Trophoblast cell (in vitro differentiated cells and primary cell): ENCODE measurements around the gene SLC7A5.

Source experiments
- DNase-seq, 2 donors: peaks; one replicate each; pipeline ENCODE4 v3.0.0-alpha.2; 2016
- H2AFZ ChIP-seq: 2 replicates; pipeline ENCODE4 v1.6.1; 2013; ENCODE audit warnings: low read length, moderate library complexity, mild to moderate bottlenecking; ENCODE audit not compliant: insufficient read depth, poor library complexity
- H2AK5ac ChIP-seq: 2 replicates; pipeline ENCODE4 v1.6.1; 2013; ENCODE audit warnings: mild to moderate bottlenecking, low read length
- H2BK120ac ChIP-seq: 2 replicates; pipeline ENCODE4 v1.6.1; 2013; ENCODE audit warnings: low read length, mild to moderate bottlenecking, moderate library complexity; ENCODE audit not compliant: insufficient read depth, poor library complexity
- H2BK12ac ChIP-seq: 2 replicates; pipeline ENCODE4 v1.6.1; 2013; ENCODE audit warnings: mild to moderate bottlenecking, low read length, moderate library complexity
- H2BK5ac ChIP-seq: 2 replicates; pipeline ENCODE4 v1.6.1; 2013; ENCODE audit warnings: low read length, low read depth, moderate library complexity, mild to moderate bottlenecking; ENCODE audit not compliant: poor library complexity
- H3K14ac ChIP-seq: 2 replicates; pipeline ENCODE4 v1.6.1; 2013; ENCODE audit warnings: mild to moderate bottlenecking, low read length
- H3K18ac ChIP-seq: 2 replicates; pipeline ENCODE4 v1.6.1; 2013; ENCODE audit warnings: mild to moderate bottlenecking, low read length
- H3K23ac ChIP-seq: 2 replicates; pipeline ENCODE4 v1.6.1; 2013; ENCODE audit warnings: low read length
- H3K27ac ChIP-seq: 2 replicates; pipeline ENCODE4 v1.5.1; 2013; ENCODE audit warnings: low read depth, mild to moderate bottlenecking, inconsistent platforms, low read length, moderate library complexity
- H3K27me3 ChIP-seq: 2 replicates; pipeline ENCODE4 v1.6.1; 2013; ENCODE audit warnings: inconsistent platforms, mild to moderate bottlenecking, low read length, moderate library complexity; ENCODE audit not compliant: insufficient read depth
- H3K36me3 ChIP-seq, 2 experiments: 1 replicate in 1 of 2; 2 replicates in 1 of 2; pipeline ENCODE4 v1.6.1; 2013; ENCODE audit warnings: low read length in 2 of 2, mild to moderate bottlenecking in 2 of 2, moderate library complexity in 1 of 2; ENCODE audit not compliant: insufficient read depth in 2 of 2, control insufficient read depth in 1 of 2
- H3K4ac ChIP-seq: 2 replicates; pipeline ENCODE4 v1.6.1; 2013; ENCODE audit warnings: low read depth, mild to moderate bottlenecking, low read length, moderate library complexity
- H3K4me1 ChIP-seq, 2 experiments: 1 replicate in 1 of 2; 2 replicates in 1 of 2; pipeline ENCODE4 v1.6.1; 2013; ENCODE audit warnings: low read length in 2 of 2, mild to moderate bottlenecking in 2 of 2, moderate library complexity in 1 of 2; ENCODE audit not compliant: insufficient read depth in 2 of 2, control insufficient read depth in 1 of 2
- H3K4me2 ChIP-seq: 2 replicates; pipeline ENCODE4 v1.6.1; 2013; ENCODE audit warnings: inconsistent platforms, mild to moderate bottlenecking, low read length, moderate library complexity
- H3K4me3 ChIP-seq: 2 replicates; pipeline ENCODE4 v1.5.1; 2013; ENCODE audit warnings: mild to moderate bottlenecking, low read depth, low read length, inconsistent platforms
- H3K79me1 ChIP-seq: one replicate; pipeline ENCODE4 v1.6.1; 2013; ENCODE audit warnings: low read length
- H3K79me2 ChIP-seq: 2 replicates; pipeline ENCODE4 v1.6.1; 2013; ENCODE audit warnings: low read length, mild to moderate bottlenecking; ENCODE audit not compliant: control insufficient read depth, insufficient read depth, poor library complexity
- H3K9ac ChIP-seq: 2 replicates; pipeline ENCODE4 v1.6.1; 2013; ENCODE audit warnings: mild to moderate bottlenecking, low read length
- H3K9me3 ChIP-seq: 2 replicates; pipeline ENCODE4 v1.6.1; 2013; ENCODE audit warnings: low read depth, mild to moderate bottlenecking, control low read depth, inconsistent platforms, low read length; ENCODE audit not compliant: insufficient read depth
- H4K12ac ChIP-seq: 2 replicates; pipeline ENCODE4 v1.6.1; 2013; ENCODE audit warnings: low read depth, mild to moderate bottlenecking, low read length, moderate library complexity
- H4K8ac ChIP-seq: 2 replicates; pipeline ENCODE4 v1.6.1; 2013; ENCODE audit warnings: low read depth, mild to moderate bottlenecking, low read length, moderate library complexity
- H4K91ac ChIP-seq: one replicate; pipeline ENCODE4 v1.6.1; 2013; ENCODE audit warnings: low read depth, mild to moderate bottlenecking, low read length, moderate library complexity
- WGBS: extraction: QIAGEN DNeasy Blood & Tissue Kit; methylation state at CpG from one replicate; pipeline ENCODE4 v1.1.7; 2013; ENCODE audit warnings: missing lambda C conversion rate; ENCODE audit not compliant: insufficient read length, insufficient coverage; ENCODE audit errors: extremely low coverage; 5-methylcytosine and 5-hydroxymethylcytosine counted together

The SLC7A5 gene

GRCh38 chr16:87823181-87823929, 46.0 kb downstream of the SLC7A5 start:
- Histone ChIP-seq H2BK12ac (no peak overlapping the region), H3K14ac (no peak overlapping the region), H3K36me3 (peaks cover 0 to 2% of the 10 kb centered on the region in 2 experiments), H3K4me3 (no peak overlapping the region), H2AFZ (no peak overlapping the region), H3K4ac (no peak overlapping the region), H3K79me2 (no peaks in the 10 kb centered on the region), H3K9me3 (peaks cover 6% of the 10 kb centered on the region), H2BK120ac (no peak overlapping the region), H4K91ac (no peak overlapping the region), H2AK5ac (no peak overlapping the region), H3K27ac (no peak overlapping the region), H3K23ac (no peak overlapping the region), H3K18ac (no peak overlapping the region), H3K27me3 (no peaks in the 10 kb centered on the region), H3K79me1 (no peaks in the 10 kb centered on the region), H3K4me2 (no peak overlapping the region), H3K9ac (no peak overlapping the region), H4K8ac (no peak overlapping the region), H3K4me1 (peaks cover 0 to 5% of the 10 kb centered on the region in 2 experiments), H2BK5ac (no peak overlapping the region), H4K12ac (no peak overlapping the region)
- DNase-seq: no peak
- WGBS: no CpG with 5 or more reads among the region's 24 CpGs

GRCh38 chr16:87822108-87822970, 47.0 kb downstream of the SLC7A5 start:
- Histone ChIP-seq H3K4ac (no peak overlapping the region), H3K9me3 (peaks cover 14% of the 10 kb centered on the region), H3K79me1 (no peaks in the 10 kb centered on the region), H3K36me3 (peaks cover 0 to 3% of the 10 kb centered on the region in 2 experiments), H3K27ac (no peak overlapping the region), H3K79me2 (no peaks in the 10 kb centered on the region), H2BK5ac (no peak overlapping the region), H4K12ac (no peak overlapping the region), H3K27me3 (no peaks in the 10 kb centered on the region), H3K14ac (no peak overlapping the region), H4K8ac (no peak overlapping the region), H2AK5ac (no peak overlapping the region), H3K18ac (no peak overlapping the region), H3K23ac (no peak overlapping the region), H3K4me2 (no peak overlapping the region), H2BK12ac (no peak overlapping the region), H3K4me1 (peaks cover 0 to 5% of the 10 kb centered on the region in 2 experiments), H2BK120ac (no peak overlapping the region), H4K91ac (no peak overlapping the region), H3K9ac (no peak overlapping the region), H3K4me3 (no peak overlapping the region), H2AFZ (no peak overlapping the region)
- no peak for DNase-seq
- no CpG with 5 or more reads among the region's 38 CpGs for WGBS

- Histone ChIP-seq H3K27ac (no peak overlapping the region), H2BK12ac (no peak overlapping the region), H3K23ac (no peak overlapping the region), H3K4me1 (peaks cover 0 to 5% of the 10 kb centered on the region in 2 experiments), H3K9ac (no peak overlapping the region), H3K79me2 (no peaks in the 10 kb centered on the region), H2BK5ac (no peak overlapping the region), H3K4me2 (no peak overlapping the region), H3K79me1 (no peaks in the 10 kb centered on the region), H4K8ac (no peak overlapping the region), H3K4ac (no peak overlapping the region), H3K27me3 (no peaks in the 10 kb centered on the region), H2AFZ (no peak overlapping the region), H2AK5ac (no peak overlapping the region), H4K12ac (no peak overlapping the region), H4K91ac (no peak overlapping the region), H3K14ac (no peak overlapping the region), H3K36me3 (peaks cover 0 to 3% of the 10 kb centered on the region in 2 experiments), H2BK120ac (no peak overlapping the region), H3K4me3 (no peak overlapping the region), H3K18ac (no peak overlapping the region), H3K9me3 (peaks cover 18% of the 10 kb centered on the region)
- DNase-seq: no peak
- no CpG with 5 or more reads among the region's 18 CpGs for WGBS
Observed at GRCh38 chr16:87821376-87822107, 47.8 kb downstream of the SLC7A5 start.

GRCh38 chr16:87819983-87820382, 49.3 kb downstream of the SLC7A5 start:
- Histone ChIP-seq H2BK12ac (no peak overlapping the region), H4K8ac (no peak overlapping the region), H3K14ac (no peak overlapping the region), H3K79me1 (no peaks in the 10 kb centered on the region), H3K18ac (no peak overlapping the region), H2AK5ac (no peak overlapping the region), H3K4me2 (no peak overlapping the region), H3K36me3 (peaks cover 0 to 3% of the 10 kb centered on the region in 2 experiments), H3K4ac (no peak overlapping the region), H3K27me3 (no peaks in the 10 kb centered on the region), H3K9me3 (peaks cover 23% of the 10 kb centered on the region), H2AFZ (no peak overlapping the region), H3K4me3 (no peak overlapping the region), H3K27ac (no peak overlapping the region), H4K91ac (no peak overlapping the region), H3K79me2 (no peaks in the 10 kb centered on the region), H3K9ac (no peak overlapping the region), H3K4me1 (peaks cover 0 to 5% of the 10 kb centered on the region in 2 experiments), H2BK5ac (no peak overlapping the region), H2BK120ac (no peak overlapping the region), H3K23ac (no peak overlapping the region), H4K12ac (no peak overlapping the region)
- no peak for DNase-seq
- WGBS: no CpG with 5 or more reads among the region's 17 CpGs
